Measurements from ENCODE around the gene MBD6. TPM values are rescaled to one million over a fixed set of nuclear protein-coding genes. Genes with fewer than 3 reads are reported as not detected.

MBD6 gene
- total RNA-seq, 8 experiments from 2014 or later, result 5.5 to 37.5 (median 9.7) TPM

DNA sequence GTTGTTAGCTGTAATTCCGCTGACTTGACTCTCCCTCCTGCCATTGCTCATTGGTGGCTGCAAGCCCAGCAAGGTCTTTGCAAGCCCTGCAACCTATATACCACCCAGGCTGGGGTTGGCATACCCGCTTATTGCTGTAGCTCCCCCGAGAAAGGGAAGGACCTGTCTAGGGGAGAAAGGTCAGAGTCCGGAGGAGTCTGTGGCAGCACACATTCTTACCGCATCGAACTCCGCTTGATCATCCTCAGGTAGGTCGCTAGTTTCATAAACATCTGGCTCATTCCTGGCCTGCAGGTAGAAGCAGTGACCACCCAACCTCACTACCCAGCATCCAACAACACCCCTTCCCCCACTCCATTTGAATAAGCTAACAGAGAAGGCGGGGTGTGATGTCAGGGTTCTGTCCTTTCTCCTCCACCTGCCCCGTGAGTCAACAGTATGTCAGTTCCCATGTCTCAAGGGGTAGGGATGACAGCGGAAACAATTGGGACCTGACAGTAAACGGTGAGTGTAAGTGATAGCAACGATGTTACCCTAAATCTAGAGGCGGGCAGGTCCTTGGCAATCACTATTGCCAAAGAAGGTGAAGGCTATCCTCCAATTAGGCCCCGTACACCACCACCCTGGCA, 23.3 kb downstream of the MBD6 start:
- in situ Hi-C loops (cut with MboI; ENCODE audit: low pct_unique_long_range_greater_than_20kb in 2 of 9, low sequenced_read_pairs in 9 of 9, unreplicated experiment in 9 of 9), result no loop called here
- peak overlapping the region; percentile 88 to 94 for H3K27ac ChIP-seq
- peak overlapping the region; percentile 77 to 100 (median 98) for H3K4me3 ChIP-seq
- peak in 1 of 8 experiments; percentile 3 for ATAC-seq (replicated peaks in 6 of 8)
- H3K4me1 ChIP-seq (replicated peaks in 1 of 2), result peaks cover 20 to 21% of the 10 kb centered on the region in 2 donors
- WGBS, 10 experiments, result 0 to 100% (median 67%) methylated on average over 1 to 13 of the region's 15 CpGs; no CpG with 5 or more reads in 2 of the 10 experiments

GRCh38 chr12:57546438-57547287, 24.0 kb downstream of the MBD6 start, which contains the start of gene DCTN2:
Gene DCTN2 (minus strand): TSS chr12:57547192. CDS start chr12:57547063, 129 bp downstream.
- WGBS, 10 experiments, result 0 to 7% (median 0%) methylated on average over 1 to 16 of the region's 56 CpGs; no CpG with 5 or more reads in 4 of the 10 experiments

DNA sequence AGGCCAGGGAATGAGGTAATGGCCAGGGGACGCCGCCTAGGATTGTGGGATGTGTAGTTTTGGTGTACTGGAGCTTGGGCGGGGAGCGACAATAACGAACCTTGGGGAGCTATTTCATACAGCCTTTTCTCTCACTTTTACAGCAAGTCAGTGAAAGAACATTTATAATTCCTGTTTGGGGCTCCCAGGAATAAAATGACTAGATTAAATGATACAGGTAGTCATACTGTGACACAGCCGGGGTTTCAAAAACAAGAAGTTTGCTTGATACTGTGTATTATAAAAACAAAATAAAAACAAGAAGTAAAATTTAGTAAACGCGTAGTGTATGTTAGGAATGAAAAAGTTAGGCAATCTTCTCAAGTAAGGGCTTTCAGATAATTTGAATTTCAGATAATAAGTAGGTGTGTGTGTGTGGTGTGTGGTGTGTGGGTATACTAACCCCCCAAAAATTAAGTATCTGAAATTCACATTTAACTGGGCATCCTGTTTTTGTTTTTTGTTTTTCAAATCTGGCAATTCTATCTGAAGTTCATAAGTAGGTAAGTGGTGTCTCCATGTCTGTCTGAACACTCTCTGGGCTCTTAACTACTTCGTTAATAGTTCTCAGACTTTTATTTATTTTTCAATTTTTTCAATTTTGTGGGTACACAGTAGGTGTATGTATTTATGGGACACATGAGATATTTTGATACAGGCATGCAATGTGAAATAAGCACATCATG, 24.8 kb downstream of the MBD6 start:
- no peak for ATAC-seq (replicated peaks in 6 of 8)
- H3K4me1 ChIP-seq (replicated peaks in 1 of 2), result peaks cover 22 to 27% of the 10 kb centered on the region in 2 donors
- peak overlapping the region; percentile 77 to 100 (median 98) for H3K4me3 ChIP-seq
- in situ Hi-C loops (cut with MboI; ENCODE audit: low pct_unique_long_range_greater_than_20kb in 2 of 9, low sequenced_read_pairs in 9 of 9, unreplicated experiment in 9 of 9), result no loop called here
- WGBS, 10 experiments, result 12 to 100% (median 26%) methylated on average over 1 to 9 of the region's 9 CpGs
- no peak overlapping the region for H3K27ac ChIP-seq

More at GRCh38 chr12:57546438-57547287, 24.0 kb downstream of the MBD6 start, which contains the start of gene DCTN2:
- in situ Hi-C loops (cut with MboI; ENCODE audit: low pct_unique_long_range_greater_than_20kb in 2 of 9, low sequenced_read_pairs in 9 of 9, unreplicated experiment in 9 of 9), result no loop called here
- ATAC-seq (replicated peaks in 6 of 8), result peak; percentile 87 to 96 (median 89)
- Histone ChIP-seq H3K27ac (peak within 1 kb of the TSS; percentile 88 to 94), H3K4me3 (peak within 1 kb of the TSS; percentile 77 to 100 (median 98)), H3K4me1 (replicated peaks in 1 of 2) (peaks cover 20% of the 10 kb centered on the region in 2 donors)

DNA sequence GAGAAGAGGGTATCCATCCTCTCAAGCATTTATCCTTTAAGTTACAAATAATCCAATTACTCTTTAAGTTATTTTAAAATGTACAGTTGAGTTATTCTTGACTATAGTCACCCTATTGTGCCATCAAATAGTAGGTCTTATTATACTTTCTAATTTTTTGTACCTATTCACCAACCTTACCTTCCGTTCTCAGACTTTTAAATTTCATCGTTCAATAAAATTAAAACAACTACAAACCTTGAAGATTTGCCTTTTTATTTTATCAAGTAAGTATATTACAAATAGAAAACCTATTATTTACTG, 25.3 kb downstream of the MBD6 start:
- Histone ChIP-seq H3K4me3 (no peak overlapping the region), H3K4me1 (replicated peaks in 1 of 2) (peaks cover 26 to 32% of the 10 kb centered on the region in 2 donors), H3K27ac (no peak overlapping the region)
- in situ Hi-C loops (cut with MboI; ENCODE audit: low pct_unique_long_range_greater_than_20kb in 2 of 9, low sequenced_read_pairs in 9 of 9, unreplicated experiment in 9 of 9), result no loop called here
- no peak for ATAC-seq (replicated peaks in 6 of 8)
- WGBS, 10 experiments, result 64 to 97% (median 92%) methylated on average over 2 of the region's 2 CpGs

GRCh38 chr12:57548488-57548887, 25.9 kb downstream of the MBD6 start:
- H3K27ac ChIP-seq, result no peak overlapping the region
- in situ Hi-C loops (cut with MboI; ENCODE audit: low pct_unique_long_range_greater_than_20kb in 2 of 9, low sequenced_read_pairs in 9 of 9, unreplicated experiment in 9 of 9), result no loop called here
- WGBS, 10 experiments, result 0 to 46% (median 20%) methylated on average over 1 to 2 of the region's 2 CpGs; no CpG with 5 or more reads in 7 of the 10 experiments
- ATAC-seq (replicated peaks in 6 of 8), result no peak
- no peak overlapping the region for H3K4me3 ChIP-seq
- H3K4me1 ChIP-seq (replicated peaks in 1 of 2), result peaks cover 30 to 38% of the 10 kb centered on the region in 2 donors

DNA sequence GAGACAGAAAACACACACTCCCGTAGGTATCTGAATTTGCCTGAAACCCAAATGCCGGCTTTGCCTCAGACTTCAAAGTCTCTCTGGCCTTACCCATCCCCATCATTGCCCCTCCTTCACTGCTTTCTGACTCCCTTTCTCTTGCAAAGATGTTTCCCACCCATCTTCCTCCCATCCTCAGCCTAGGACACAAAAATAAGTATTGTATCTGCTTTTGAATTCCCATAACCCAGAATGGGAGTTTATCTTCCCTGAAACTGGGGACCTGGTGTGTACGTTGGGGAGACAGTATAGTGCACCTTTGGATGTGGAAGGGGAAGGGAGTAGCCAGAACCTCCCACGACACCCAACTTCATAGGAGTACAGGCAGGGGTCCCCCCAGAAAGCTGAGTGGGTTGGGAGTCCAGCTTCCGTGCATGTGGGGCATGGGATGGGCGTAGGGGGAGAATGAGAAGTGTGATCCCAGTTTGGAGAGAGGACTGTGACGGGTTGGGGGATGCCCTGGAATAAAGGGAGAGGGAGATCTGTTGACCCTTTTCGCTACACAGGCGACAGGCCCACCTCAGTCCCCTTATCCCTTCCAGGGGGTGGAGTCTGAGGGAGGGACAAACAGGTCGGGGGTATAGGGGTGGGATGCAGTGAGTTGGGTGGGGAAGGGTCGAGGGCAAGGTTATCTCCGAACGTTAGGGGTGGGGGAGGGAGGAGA, 26.7 kb downstream of the MBD6 start:
- ATAC-seq (replicated peaks in 6 of 8), result no peak
- Histone ChIP-seq H3K27ac (peak overlapping the region; percentile 77 to 90), H3K4me3 (peak overlapping the region; percentile 60 to 73 (median 67)), H3K4me1 (replicated peaks in 1 of 2) (peaks cover 39 to 43% of the 10 kb centered on the region in 2 donors)
- in situ Hi-C loops (cut with MboI; ENCODE audit: low pct_unique_long_range_greater_than_20kb in 2 of 9, low sequenced_read_pairs in 9 of 9, unreplicated experiment in 9 of 9), result no loop called here
- 40 to 70% (median 59%) methylated on average over 1 to 4 of the region's 13 CpGs; no CpG with 5 or more reads in 3 of the 10 experiments for WGBS, 10 experiments

- Histone ChIP-seq H3K27ac (peak within 1 kb of the TSS; percentile 77 to 90), H3K4me1 (replicated peaks in 1 of 2) (peaks cover 41 to 43% of the 10 kb centered on the region in 2 donors), H3K4me3 (peak within 1 kb of the TSS; percentile 60 to 73 (median 67))
- 0 to 10% (median 3%) methylated on average over 2 to 12 of the region's 52 CpGs; no CpG with 5 or more reads in 7 of the 10 experiments for WGBS, 10 experiments
- in situ Hi-C loops (cut with MboI; ENCODE audit: low pct_unique_long_range_greater_than_20kb in 2 of 9, low sequenced_read_pairs in 9 of 9, unreplicated experiment in 9 of 9), result no loop called here
- peak; percentile 18 to 71 (median 62) for ATAC-seq (replicated peaks in 6 of 8)
Measured at GRCh38 chr12:57549909-57550640, 27.5 kb downstream of the MBD6 start, which contains the start of gene KIF5A. Gene KIF5A (plus strand): TSS chr12:57550044. CDS start chr12:57550272, 228 bp downstream.

- Histone ChIP-seq H3K4me1 (replicated peaks in 1 of 2) (peaks cover 35 to 38% of the 10 kb centered on the region in 2 donors), H3K4me3 (peak overlapping the region; percentile 60 to 73 (median 67)), H3K27ac (peak overlapping the region; percentile 77 to 90)
- no peak for ATAC-seq (replicated peaks in 6 of 8)
- WGBS, 10 experiments, result 54 to 100% (median 96%) methylated on average over 1 to 3 of the region's 7 CpGs; no CpG with 5 or more reads in 2 of the 10 experiments
- in situ Hi-C loops (cut with MboI; ENCODE audit: low pct_unique_long_range_greater_than_20kb in 2 of 9, low sequenced_read_pairs in 9 of 9, unreplicated experiment in 9 of 9), result no loop called here
Measured at GRCh38 chr12:57550641-57551549, 28.3 kb downstream of the MBD6 start.

- 20 to 100% (median 80%) methylated on average over 1 to 3 of the region's 3 CpGs; no CpG with 5 or more reads in 5 of the 10 experiments for WGBS, 10 experiments
- no peak for ATAC-seq (replicated peaks in 6 of 8)
- in situ Hi-C loops (cut with MboI; ENCODE audit: low pct_unique_long_range_greater_than_20kb in 2 of 9, low sequenced_read_pairs in 9 of 9, unreplicated experiment in 9 of 9), result no loop called here
- Histone ChIP-seq H3K27ac (no peak overlapping the region), H3K4me1 (replicated peaks in 1 of 2) (peaks cover 37 to 38% of the 10 kb centered on the region in 2 donors), H3K4me3 (peak overlapping the region; percentile 60 to 73 (median 67))
Measured at GRCh38 chr12:57551637-57552305, 29.1 kb downstream of the MBD6 start.

- Histone ChIP-seq H3K27ac (peak overlapping the region; percentile 9 to 71), H3K4me1 (replicated peaks in 1 of 2) (peaks cover 39 to 40% of the 10 kb centered on the region in 2 donors), H3K4me3 (peak overlapping the region; percentile 60 to 73 (median 67))
- 33 to 100% (median 52%) methylated on average over 1 to 2 of the region's 2 CpGs; no CpG with 5 or more reads in 4 of the 10 experiments for WGBS, 10 experiments
- no peak for ATAC-seq (replicated peaks in 6 of 8)
- in situ Hi-C loops (cut with MboI; ENCODE audit: low pct_unique_long_range_greater_than_20kb in 2 of 9, low sequenced_read_pairs in 9 of 9, unreplicated experiment in 9 of 9), result no loop called here
Measured at GRCh38 chr12:57552306-57552651, 29.7 kb downstream of the MBD6 start.
